HG02759 (cell line): ENCODE results near the gene DOCK3.
"Not testable (repeated sequence)": the region's sequence is repeated elsewhere in the genome, so short reads cannot be mapped to it uniquely, and the experiment has no call there.

Experiments used
- ATAC-seq: cut with Tn5 transposase; IDR thresholded peaks from one replicate; pipeline ENCODE4 v1.9.1; 2021; ENCODE audit warnings: mild to moderate bottlenecking, moderate library complexity; ENCODE audit not compliant: unreplicated experiment

Gene DOCK3

DNA sequence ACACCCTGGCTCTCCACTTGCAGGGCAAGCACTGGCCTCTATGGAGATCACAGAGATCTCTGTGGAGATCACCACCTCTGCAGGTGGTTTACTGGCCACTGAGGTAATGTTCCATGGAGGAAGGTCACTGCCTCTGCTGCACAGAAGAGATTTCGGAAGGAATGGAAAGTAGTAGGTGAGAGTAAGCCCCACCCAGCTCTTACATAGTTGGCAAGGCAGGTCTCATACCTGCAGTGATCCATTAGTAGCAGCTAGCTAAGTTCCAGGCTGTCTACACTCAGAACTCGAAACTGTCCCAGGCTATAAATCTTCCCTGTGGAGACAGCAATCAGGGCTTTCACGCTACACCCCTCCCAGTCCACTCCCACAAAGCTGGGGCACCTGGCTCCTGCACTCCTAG is 516.1 kb downstream of the DOCK3 start:
- no peak for ATAC-seq

GRCh38 chr3:51191768-51192167 is 517.0 kb downstream of the DOCK3 start:
- no peak for ATAC-seq

DNA sequence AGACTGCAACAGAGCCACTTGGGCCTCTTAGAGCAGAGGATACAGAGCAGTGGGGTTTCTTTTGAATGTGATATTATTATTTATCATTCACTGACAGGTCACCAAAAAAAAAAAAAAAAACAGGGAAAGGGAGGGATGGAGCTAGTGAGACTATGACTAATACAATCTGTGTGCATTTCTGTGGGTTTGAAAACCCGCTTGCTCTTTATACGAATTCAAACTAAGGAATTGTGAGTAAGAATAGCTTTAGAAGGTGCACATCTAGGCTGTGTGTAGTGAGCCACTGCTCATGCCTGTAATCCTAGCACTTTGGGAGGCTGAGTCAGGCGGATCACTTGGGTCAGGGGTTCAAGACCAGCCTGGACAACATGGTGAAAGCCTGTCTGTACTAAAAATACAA is 523.8 kb downstream of the DOCK3 start:
- ATAC-seq: no peak

GRCh38 chr3:51199296-51199695 is 524.6 kb downstream of the DOCK3 start:
- ATAC-seq: not testable (repeated sequence)

DNA sequence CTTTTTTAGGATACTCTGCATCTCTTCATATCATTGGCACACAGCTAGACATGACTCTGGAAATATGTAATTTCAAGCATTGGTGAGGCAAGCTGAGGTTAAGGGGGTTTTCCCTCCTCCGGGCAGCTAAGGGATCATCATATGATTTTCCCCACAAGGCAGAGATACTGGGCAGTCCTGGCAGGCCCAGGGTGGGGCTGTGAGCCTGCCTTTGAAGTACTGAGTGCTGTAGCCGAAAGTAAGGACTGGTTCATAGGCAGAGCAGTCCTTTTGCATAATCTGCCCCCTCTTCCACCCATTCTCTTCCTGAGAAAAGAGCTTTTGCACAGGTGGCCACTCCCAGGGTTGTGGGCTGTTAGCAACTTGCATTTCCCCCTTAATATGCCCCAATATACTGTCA is 541.6 kb downstream of the DOCK3 start:
- no peak for ATAC-seq

DNA sequence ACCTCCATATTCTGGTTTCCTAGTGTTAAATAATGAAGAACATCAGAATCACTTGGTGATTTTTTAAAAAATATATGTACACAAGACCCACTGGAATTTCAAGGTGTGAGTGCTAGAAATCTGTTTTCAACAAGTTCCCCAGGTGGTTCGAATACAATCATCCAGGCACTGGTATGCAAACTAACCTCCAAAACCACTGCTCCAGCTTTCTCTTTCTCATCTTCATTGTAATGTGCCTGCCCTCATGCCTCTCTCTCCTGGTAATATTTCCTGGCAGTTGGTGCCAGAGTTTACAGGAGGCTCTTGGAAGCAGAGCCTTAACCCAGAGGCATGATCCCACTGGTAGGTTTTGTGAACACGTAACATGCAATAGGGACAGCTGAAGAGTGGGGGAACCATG is 547.2 kb downstream of the DOCK3 start:
- ATAC-seq: no peak

DNA sequence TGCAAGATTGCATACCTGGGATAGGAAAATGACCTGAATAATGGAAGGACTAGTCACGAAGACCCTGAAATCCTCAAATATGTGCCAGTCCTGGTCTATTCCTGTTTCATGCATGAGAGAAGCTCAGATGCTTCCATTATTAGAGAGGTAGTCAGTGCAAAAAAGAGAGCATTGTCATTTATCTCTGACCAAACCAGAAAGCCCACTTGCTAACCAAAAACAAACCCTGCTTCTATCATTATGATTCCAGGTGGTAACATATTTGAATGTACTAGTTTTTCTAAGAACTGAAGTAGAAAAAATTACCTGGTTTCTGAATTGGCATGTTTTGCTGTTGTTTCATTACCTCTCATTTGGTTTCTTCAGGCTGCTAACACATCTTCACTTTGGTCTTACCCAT is 549.6 kb downstream of the DOCK3 start:
- no peak for ATAC-seq

- no peak for ATAC-seq
Observed at GRCh38 chr3:51224843-51225242, 550.1 kb downstream of the DOCK3 start.

DNA sequence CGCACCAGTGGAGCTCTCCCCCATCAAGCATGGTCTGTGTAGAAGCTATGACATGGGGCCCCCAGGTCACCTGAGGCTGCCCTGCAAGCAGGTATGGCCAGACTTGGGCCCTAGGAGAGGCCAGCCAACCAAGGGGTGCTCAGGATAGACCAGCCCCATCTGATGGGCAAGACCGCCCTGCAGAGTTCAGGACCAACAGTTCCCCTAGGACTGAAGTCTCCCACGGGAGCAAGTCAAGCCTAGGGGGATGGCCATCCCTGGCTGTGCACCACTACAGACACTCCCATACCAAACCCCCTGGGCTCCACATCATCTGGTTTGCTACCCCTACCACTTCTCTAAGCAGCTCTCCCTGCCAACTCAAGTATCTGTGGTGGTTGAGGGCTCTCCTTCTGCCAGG is 568.2 kb downstream of the DOCK3 start:
- no peak for ATAC-seq

- ATAC-seq: no peak
Observed at GRCh38 chr3:51243924-51244323, 569.2 kb downstream of the DOCK3 start.

- no peak for ATAC-seq
Observed at GRCh38 chr3:51245867-51246266, 571.1 kb downstream of the DOCK3 start.

DNA sequence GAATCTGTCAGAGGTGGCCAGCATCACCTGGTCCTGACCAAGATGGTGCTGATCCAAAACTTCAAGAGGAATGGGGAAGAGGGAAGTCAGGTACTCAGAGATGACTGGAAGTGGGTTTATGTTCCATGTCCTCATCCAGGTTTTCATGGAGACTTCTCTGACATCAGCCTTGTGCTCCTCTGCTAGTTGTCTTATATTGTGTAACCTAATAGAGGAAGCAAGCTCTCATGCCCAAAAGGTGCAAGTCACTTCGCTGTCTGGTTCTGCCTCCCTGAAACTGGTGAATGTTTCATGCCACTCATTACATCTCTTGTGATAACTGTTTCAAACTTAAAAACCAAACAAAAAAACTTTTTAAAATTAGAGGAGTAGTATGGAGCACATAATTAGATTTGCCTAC is 583.1 kb downstream of the DOCK3 start:
- ATAC-seq: no peak

DNA sequence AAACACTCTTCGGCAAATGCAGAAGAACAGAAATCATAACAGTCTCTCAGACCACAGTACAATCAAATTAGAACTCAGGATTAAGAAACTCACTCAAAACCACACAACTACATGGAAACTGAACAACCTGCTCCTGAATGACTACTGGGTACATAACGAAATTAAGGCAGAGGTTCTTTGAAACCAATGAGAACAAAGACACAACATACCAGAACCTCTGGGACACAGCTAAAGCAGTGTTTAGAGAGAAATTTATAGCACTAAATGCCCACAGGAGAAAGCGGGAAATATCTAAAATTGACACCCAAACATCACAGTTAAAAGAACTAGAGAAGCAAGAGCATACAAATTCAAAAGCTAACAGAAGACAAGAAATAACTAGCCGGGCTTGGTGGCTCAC is 589.4 kb downstream of the DOCK3 start:
- ATAC-seq: not testable (repeated sequence)

DNA sequence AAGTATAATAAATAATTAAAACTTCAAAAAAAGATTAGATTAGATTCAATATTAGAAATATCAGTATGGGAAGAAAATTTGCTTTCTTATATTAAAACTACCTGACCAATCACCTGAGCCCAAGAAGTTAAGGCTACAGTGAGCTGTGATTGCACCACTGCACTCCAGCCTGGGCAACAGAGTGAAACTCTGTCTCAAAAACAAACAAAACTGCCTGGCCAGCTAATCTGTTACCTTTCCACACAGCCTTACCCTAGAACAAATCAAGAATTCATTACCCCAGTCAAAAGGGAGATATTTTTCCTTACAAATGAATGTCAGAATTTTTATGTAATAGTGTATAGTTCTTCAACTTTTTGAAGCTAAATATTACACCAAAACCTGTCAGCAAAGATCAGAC is 593.4 kb downstream of the DOCK3 start:
- no peak for ATAC-seq

GRCh38 chr3:51269466-51269865 is 594.7 kb downstream of the DOCK3 start:
- no peak for ATAC-seq

DNA sequence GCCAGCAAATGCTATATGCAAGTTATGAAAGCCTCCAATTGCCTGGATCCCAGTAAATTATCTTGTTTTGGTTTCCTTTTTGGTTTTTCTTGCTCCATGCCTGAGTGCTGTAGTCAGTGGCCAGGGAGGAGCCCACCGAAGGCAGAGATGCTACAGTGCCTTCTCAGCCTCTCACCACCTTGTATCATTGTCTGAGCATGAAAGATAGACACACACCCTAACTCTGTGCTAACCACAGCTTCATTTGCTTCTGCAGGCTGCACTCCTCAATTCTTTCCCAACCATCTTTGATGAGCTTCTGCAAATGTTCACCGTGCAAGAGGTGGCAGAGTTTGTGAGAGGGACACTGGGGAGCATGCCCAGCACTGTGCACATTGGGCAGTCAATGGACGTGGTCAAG is 595.8 kb downstream of the DOCK3 start:
- ATAC-seq: no peak

GRCh38 chr3:51271172-51271571 is 596.4 kb downstream of the DOCK3 start:
- no peak for ATAC-seq

GRCh38 chr3:51274052-51274451 is 599.3 kb downstream of the DOCK3 start:
- no peak for ATAC-seq

DNA sequence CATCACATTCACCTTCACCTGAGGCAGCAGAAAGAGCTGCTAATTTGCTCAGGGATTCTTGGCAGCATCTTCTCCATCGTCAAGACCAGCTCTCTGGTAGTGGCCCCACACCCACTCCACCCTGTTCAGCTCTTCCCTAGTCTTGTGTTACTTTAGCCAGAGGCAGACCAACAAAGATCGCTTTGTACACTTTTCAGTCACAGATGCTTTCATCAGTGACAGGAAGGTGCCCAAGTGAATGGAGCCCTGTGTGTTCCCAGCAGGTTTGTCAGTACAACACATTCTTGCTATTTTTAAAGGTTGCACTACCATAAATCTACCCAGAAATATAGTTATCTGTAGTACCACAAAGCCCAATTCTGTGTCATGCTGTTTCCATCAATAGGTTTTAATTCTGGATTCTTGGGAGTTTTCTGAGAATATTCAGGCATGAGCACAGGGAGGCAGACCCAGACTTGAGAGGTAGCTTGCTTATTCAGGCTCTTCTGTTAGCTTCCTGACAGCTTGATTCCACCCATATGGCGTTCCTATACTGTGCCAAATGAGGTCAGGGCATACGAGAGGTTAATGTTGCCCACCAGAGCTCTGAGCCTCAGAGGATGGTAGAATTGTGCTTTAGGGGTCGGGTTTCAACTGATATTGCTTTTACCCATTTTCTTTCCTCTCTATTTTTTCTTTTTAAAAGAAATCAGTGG is 600.5 kb downstream of the DOCK3 start:
- no peak for ATAC-seq

- ATAC-seq: no peak
Observed at GRCh38 chr3:51276046-51276445, 601.3 kb downstream of the DOCK3 start.

DNA sequence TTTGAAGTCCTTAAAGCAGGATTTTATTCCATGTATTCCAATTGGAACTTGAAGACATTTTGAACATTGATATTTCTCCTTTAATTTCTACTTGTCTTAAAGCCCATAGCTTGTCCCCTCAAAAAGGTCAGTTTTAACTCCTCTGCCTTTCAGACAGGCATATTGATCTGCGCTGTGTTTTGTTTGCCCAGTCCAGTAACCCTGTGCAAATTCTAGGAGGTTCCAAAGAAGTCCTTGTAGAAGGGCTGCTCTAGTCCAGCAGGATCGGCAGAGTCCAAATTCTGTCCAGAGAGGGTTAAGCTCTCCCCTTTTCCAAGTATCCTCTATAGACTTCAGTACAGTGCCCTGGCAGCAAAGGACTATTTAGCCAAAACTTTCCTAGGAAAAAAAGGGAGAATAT is 604.7 kb downstream of the DOCK3 start:
- ATAC-seq: no peak

DNA sequence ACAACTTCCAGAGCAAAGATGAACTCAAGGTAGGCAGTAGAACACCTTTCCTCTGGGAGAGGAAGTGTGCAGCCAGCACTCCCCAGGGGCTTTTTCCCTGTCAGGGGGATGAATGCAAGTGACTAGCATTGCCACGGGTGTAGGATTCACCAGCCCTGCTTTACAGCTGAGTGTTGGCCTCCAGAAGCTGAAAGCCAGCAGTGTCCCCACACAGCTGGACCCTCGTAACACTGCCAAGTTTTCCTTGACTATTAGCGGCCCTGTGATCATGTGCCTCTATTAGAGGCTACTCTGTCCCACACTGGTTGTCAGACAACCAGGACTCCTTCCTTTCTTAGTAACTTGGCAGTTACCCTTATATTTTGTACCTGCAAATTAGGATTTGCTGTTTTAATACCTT is 605.4 kb downstream of the DOCK3 start:
- ATAC-seq: no peak

DNA sequence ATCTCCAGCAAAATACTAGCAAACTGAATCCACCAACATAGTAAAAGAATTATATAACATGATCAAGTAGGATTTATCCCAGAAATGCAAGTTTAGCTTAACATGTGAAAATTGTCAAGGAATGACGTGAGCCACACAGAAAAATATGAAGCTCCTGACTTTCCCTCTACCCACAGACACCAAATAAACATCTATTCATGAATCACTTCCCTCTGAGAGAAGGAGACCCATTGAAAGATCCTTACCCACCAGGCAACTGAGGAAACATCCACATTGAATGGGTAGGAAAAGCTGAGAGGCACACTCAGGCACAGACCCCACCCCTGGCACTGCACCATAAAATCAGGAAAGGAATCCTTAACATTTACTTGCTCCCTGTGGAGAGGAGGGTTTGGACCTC is 608.2 kb downstream of the DOCK3 start:
- no peak for ATAC-seq
